T47D (cell line): ENCODE measurements around the gene CRACR2B.

Experiments used
- DNase-seq, 2 experiments: peaks; one replicate each; pipeline versions ENCODE4 v3.0.0 to v3.0.0-alpha.2; 2011 to 2012; ENCODE audit warnings: low read depth in 1 of 2, low spot score in 1 of 2
- JUND ChIP-seq: IDR thresholded peaks from 2 replicates; pipeline ENCODE4 v1.6.1; 2012; ENCODE audit warnings: low read depth
- in situ Hi-C: cut with HindIII; loops from 2 replicates; pipeline ENCODE4 v1.10.0; 2016; ENCODE audit warnings: low sequenced_read_pairs, low pct_unique_long_range_greater_than_20kb

Gene CRACR2B

GRCh38 chr11:844693-845644 lies 17.2 kb downstream of the CRACR2B start:
- in situ Hi-C loops = no loop called here
- TF ChIP-seq JUND = no peak
- DNase-seq = peak in 1 of 2 experiments; percentile 69

GRCh38 chr11:845872-846495 lies 18.3 kb downstream of the CRACR2B start:
- in situ Hi-C loops = no loop called here
- no peak for DNase-seq
- TF ChIP-seq JUND = no peak

- no peak for DNase-seq
- in situ Hi-C loops = no loop called here
- TF ChIP-seq JUND = no peak
These were observed 18.9 kb downstream of the CRACR2B start for GRCh38 chr11:846496-847098.

- TF ChIP-seq JUND = no peak
- in situ Hi-C loops = no loop called here
- DNase-seq = no peak
These were observed 20.2 kb downstream of the CRACR2B start for GRCh38 chr11:847876-848275.

- no peak for TF ChIP-seq JUND
- DNase-seq = peak in 1 of 2 experiments; percentile 88
- in situ Hi-C loops = no loop called here
These were observed 20.7 kb downstream of the CRACR2B start for GRCh38 chr11:848380-848931.

- DNase-seq = no peak
- TF ChIP-seq JUND = no peak
- in situ Hi-C loops = no loop called here
These were observed 21.5 kb downstream of the CRACR2B start for GRCh38 chr11:849104-849824.

- TF ChIP-seq JUND = no peak
- DNase-seq = no peak
- in situ Hi-C loops = no loop called here
These were observed 22.4 kb downstream of the CRACR2B start for GRCh38 chr11:849951-850774.

- TF ChIP-seq JUND = no peak
- no peak for DNase-seq
- in situ Hi-C loops = no loop called here
These were observed 23.4 kb downstream of the CRACR2B start for GRCh38 chr11:850775-851763.

GRCh38 chr11:852762-853161 lies 25.0 kb downstream of the CRACR2B start:
- TF ChIP-seq JUND = no peak
- in situ Hi-C loops = no loop called here
- no peak for DNase-seq

- in situ Hi-C loops = no loop called here
- no peak for DNase-seq
- TF ChIP-seq JUND = no peak
These were observed 26.1 kb downstream of the CRACR2B start for GRCh38 chr11:853682-854448.
